Testis (tissue), 2 donors: Measurements from ENCODE around the gene GPX5.

ENCODE experiments used
- POLR2A ChIP-seq: fragments of 450-650 bp; IDR thresholded peaks from one replicate; pipeline ENCODE4 v1.6.1; 2017; ENCODE audit warnings: antibody characterized with exemption, mild to moderate bottlenecking, moderate library complexity
- TF ChIP-seq, protein P1 (sequence below), 3 experiments: fragments of 450-650 bp in 2 of 3; fragments of 200-600 bp in 1 of 3; sonication (generic) in 1 of 3; IDR thresholded peaks; one replicate each; pipeline ENCODE4 v1.5.1; 2016 to 2019; ENCODE audit warnings: antibody characterized with exemption in 3 of 3, mild to moderate bottlenecking in 2 of 3, moderate library complexity in 1 of 3

DNA sequence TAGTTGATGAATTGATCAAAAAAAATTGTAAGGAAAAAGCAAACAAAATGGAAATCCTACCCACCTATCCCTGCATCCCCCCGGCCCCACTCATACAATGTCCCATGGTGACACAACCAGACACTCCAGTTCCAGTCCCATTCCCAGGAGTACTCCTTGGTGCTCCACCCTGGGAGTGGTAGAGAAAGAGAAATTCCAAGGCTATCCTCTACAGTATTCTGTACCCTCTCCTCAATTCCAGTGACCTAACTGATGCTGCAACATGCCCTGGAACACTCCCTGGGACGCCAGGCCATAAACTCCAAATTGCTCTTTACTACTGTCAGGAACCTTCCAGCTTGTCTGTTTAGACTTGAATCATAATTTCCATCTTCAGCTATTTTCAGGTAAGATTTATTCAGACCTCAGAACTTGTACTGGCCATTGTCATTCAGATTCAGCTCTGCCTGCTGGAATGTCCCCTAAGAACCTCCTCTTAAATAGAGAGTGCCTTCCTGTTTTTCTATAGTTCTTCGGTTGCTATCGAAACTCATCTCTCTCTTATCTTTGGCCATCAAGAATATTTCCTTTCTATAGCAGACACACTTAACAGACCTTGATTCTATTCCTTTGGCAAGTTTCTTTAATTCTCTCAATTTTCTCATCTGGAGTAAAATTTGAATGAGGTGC lies 18.7 kb upstream of the GPX5 start:
- TF ChIP-seq POLR2A: no peak
- TF ChIP-seq, protein P1, sequence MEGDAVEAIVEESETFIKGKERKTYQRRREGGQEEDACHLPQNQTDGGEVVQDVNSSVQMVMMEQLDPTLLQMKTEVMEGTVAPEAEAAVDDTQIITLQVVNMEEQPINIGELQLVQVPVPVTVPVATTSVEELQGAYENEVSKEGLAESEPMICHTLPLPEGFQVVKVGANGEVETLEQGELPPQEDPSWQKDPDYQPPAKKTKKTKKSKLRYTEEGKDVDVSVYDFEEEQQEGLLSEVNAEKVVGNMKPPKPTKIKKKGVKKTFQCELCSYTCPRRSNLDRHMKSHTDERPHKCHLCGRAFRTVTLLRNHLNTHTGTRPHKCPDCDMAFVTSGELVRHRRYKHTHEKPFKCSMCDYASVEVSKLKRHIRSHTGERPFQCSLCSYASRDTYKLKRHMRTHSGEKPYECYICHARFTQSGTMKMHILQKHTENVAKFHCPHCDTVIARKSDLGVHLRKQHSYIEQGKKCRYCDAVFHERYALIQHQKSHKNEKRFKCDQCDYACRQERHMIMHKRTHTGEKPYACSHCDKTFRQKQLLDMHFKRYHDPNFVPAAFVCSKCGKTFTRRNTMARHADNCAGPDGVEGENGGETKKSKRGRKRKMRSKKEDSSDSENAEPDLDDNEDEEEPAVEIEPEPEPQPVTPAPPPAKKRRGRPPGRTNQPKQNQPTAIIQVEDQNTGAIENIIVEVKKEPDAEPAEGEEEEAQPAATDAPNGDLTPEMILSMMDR (IDR thresholded peaks at IDR 0.05): no peak
